ENCODE data around the gene CSHL1. TPM values are rescaled to one million over a fixed set of nuclear protein-coding genes. Genes with fewer than 3 reads are reported as not detected.
A peak's percentile ranks its signal among the peaks of the same experiment; 100 is the strongest.
"Not testable (repeated sequence)": the region's sequence is repeated elsewhere in the genome, so short reads cannot be mapped to it uniquely, and the experiment has no call there.

Gene CSHL1
- total RNA-seq, 1 experiment from 2014 or later, result not detected

- DNase-seq, result peak; percentile 66 to 77
- Histone ChIP-seq H3K4me1 (no peaks in the 10 kb centered on the region), H3K9me3 (no peaks in the 10 kb centered on the region), H3K4me3 (ENCODE audit: low read depth, low read length) (no peak overlapping the region), H3K27me3 (replicated peaks; ENCODE audit: control insufficient read depth, insufficient read depth, low read length) (no peaks in the 10 kb centered on the region), H3K36me3 (ENCODE audit: control insufficient read depth, insufficient read depth, low read length) (no peaks in the 10 kb centered on the region)
- Mint-ChIP-seq H3K9me3 (ENCODE audit: unreplicated experiment) (no peaks in the 10 kb centered on the region), H3K36me3 (ENCODE audit: insufficient read depth, unreplicated experiment) (no peaks in the 10 kb centered on the region), H3K4me1 (ENCODE audit: low read depth, unreplicated experiment) (no peaks in the 10 kb centered on the region), H3K4me3 (ENCODE audit: unreplicated experiment) (no peak overlapping the region), H3K27me3 (ENCODE audit: insufficient read depth, unreplicated experiment) (peaks cover 18% of the 10 kb centered on the region), H3K27ac (ENCODE audit: unreplicated experiment) (no peak overlapping the region)
- intact Hi-C loops (cut with micrococcal nuclease; ENCODE audit: unreplicated experiment), result loop anchor here (1.0 kb wide), 3 partner anchors 27 to 106 kb away; no protein-coding TSS in a partner anchor
- CTCF ChIA-PET, result interaction anchor here (0.9 to 3.2 kb wide), 11 partner anchors 21 to 309 kb away, joined by 3 to 41 read pairs (median 5); no protein-coding TSS in a partner anchor
- TF ChIP-seq CTCF (IDR thresholded peaks at IDR 0.05; ENCODE audit: insufficient read depth in 1 of 2, low read depth in 1 of 2, low read length in 1 of 2, severe bottlenecking in 1 of 2, unreplicated experiment in 1 of 2), result peak; percentile 92 to 94
- BruUV-seq (replicated peaks), result no TSS peak
- POLR2A ChIA-PET, result no interaction called here
Observed at GRCh38 chr17:63919311-63919723, 8.3 kb upstream of the CSHL1 start.

GRCh38 chr17:63918789-63919305 is 7.8 kb upstream of the CSHL1 start, which contains the start of gene GH1:
GH1 (minus strand) TSS chr17:63918839; CDS start chr17:63918776, 63 bp downstream.
- BruUV-seq (replicated peaks); H3K4me3 Mint-ChIP-seq (ENCODE audit: unreplicated experiment); H3K9me3 ChIP-seq; DNase-seq; H3K4me3 ChIP-seq (ENCODE audit: low read depth, low read length); H3K4me1 Mint-ChIP-seq (ENCODE audit: low read depth, unreplicated experiment); POLR2A ChIA-PET; H3K9me3 Mint-ChIP-seq (ENCODE audit: unreplicated experiment); H3K4me1 ChIP-seq; H3K27ac Mint-ChIP-seq (ENCODE audit: unreplicated experiment); H3K36me3 Mint-ChIP-seq (ENCODE audit: insufficient read depth, unreplicated experiment); H3K36me3 ChIP-seq (ENCODE audit: control insufficient read depth, insufficient read depth, low read length); H3K27me3 ChIP-seq (replicated peaks; ENCODE audit: control insufficient read depth, insufficient read depth, low read length): not testable (repeated sequence)
- intact Hi-C loops (cut with micrococcal nuclease; ENCODE audit: unreplicated experiment), result loop anchor here (1.0 kb wide), 3 partner anchors 27 to 106 kb away; no protein-coding TSS in a partner anchor
- peaks cover 17% of the 10 kb centered on the region for H3K27me3 Mint-ChIP-seq (ENCODE audit: insufficient read depth, unreplicated experiment)
- CTCF ChIA-PET, result interaction anchor here (0.6 to 3.2 kb wide), 10 partner anchors 21 to 310 kb away, joined by 3 to 41 read pairs (median 6); no protein-coding TSS in a partner anchor

GRCh38 chr17:63918305-63918704 is 7.2 kb upstream of the CSHL1 start:
- intact Hi-C loops (cut with micrococcal nuclease; ENCODE audit: unreplicated experiment), result no loop called here
- Mint-ChIP-seq H3K9me3 (ENCODE audit: unreplicated experiment) (no peaks in the 10 kb centered on the region), H3K4me3 (ENCODE audit: unreplicated experiment) (no peak overlapping the region), H3K27ac (ENCODE audit: unreplicated experiment) (no peak overlapping the region), H3K27me3 (ENCODE audit: insufficient read depth, unreplicated experiment) (peaks cover 16% of the 10 kb centered on the region), H3K36me3 (ENCODE audit: insufficient read depth, unreplicated experiment) (no peaks in the 10 kb centered on the region), H3K4me1 (ENCODE audit: low read depth, unreplicated experiment) (no peaks in the 10 kb centered on the region)
- Histone ChIP-seq H3K36me3 (ENCODE audit: control insufficient read depth, insufficient read depth, low read length) (no peaks in the 10 kb centered on the region), H3K9me3 (no peaks in the 10 kb centered on the region), H3K4me1 (no peaks in the 10 kb centered on the region), H3K4me3 (ENCODE audit: low read depth, low read length) (no peak overlapping the region), H3K27me3 (replicated peaks; ENCODE audit: control insufficient read depth, insufficient read depth, low read length) (no peaks in the 10 kb centered on the region)
- CTCF ChIA-PET, result interaction anchor here (0.6 to 3.2 kb wide), 9 partner anchors 20 to 310 kb away, joined by 3 to 41 read pairs (median 8); no protein-coding TSS in a partner anchor
- peak in 1 of 2 experiments; percentile 35 for TF ChIP-seq CTCF (IDR thresholded peaks at IDR 0.05; ENCODE audit: insufficient read depth in 1 of 2, low read depth in 1 of 2, low read length in 1 of 2, severe bottlenecking in 1 of 2, unreplicated experiment in 1 of 2)
- POLR2A ChIA-PET, result no interaction called here
- no TSS peak for BruUV-seq (replicated peaks)
- DNase-seq, result peak in 1 of 2 experiments; percentile 44
